GM19099 (cell line): Measurements from ENCODE around the gene BICDL2.

Source experiments
- POLR2A ChIP-seq: IDR thresholded peaks from 3 replicates; pipeline ENCODE4 v1.6.1; 2011; ENCODE audit warnings: low read depth; ENCODE audit not compliant: insufficient read length; ENCODE audit errors: extremely low read depth

The BICDL2 gene

DNA sequence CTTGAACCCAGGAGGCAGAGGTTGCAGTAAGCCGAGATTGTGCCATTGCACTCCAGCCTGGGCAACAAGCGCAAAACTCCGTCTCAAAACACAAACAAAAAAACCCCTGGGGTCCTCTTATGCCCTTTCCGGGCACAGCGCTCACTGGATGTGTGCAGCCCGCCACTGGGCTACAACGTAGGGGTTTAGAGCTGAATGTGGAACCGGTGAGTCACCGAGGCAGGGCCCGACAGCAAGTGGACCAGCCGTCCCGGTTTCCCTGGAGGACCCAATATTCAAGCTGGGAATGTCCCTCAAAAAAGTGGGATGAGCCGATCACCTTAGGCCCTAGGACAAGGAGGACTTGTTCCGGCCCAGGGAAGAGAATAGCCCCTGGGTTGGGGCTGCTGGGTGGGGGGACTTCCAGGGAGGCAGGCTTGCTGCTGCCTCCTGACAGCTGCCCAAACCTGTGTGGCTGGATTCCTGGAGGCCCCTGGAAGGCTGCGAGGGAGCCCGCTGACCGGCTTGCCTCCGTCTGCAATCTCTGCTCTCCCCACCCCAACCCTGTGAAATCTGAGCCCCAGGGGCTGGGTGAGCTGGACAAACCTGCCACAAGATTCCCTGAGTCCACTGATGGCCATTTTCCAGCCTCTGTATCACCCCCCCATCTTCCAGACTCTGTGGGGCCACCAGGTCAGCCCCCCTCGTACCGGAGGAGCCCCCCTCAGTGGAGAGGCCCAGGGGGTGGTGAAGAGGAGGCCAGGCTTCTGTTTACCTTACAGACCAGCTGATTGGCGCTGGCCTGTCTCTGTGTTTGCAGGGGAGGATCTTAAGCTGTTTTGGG is 27.0 kb downstream of the BICDL2 start:
- TF ChIP-seq POLR2A = no peak

DNA sequence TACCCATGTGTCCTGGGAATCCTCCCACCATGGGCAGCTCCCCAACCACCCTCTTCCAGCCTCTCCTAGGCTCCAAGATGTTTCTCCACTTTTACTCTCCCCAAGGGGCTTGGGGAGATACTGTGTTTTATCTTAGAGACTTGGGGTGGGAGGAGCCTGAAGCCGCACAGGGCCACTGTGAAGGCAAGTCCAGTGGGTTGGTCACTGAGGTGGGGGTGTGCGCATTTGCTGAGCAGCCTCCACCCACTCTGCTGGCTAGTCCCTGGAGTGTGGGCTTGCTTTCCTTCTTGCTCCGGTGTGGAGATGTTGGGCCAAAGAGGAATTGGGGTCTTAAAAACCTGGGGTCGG is 28.1 kb downstream of the BICDL2 start:
- no peak for TF ChIP-seq POLR2A

DNA sequence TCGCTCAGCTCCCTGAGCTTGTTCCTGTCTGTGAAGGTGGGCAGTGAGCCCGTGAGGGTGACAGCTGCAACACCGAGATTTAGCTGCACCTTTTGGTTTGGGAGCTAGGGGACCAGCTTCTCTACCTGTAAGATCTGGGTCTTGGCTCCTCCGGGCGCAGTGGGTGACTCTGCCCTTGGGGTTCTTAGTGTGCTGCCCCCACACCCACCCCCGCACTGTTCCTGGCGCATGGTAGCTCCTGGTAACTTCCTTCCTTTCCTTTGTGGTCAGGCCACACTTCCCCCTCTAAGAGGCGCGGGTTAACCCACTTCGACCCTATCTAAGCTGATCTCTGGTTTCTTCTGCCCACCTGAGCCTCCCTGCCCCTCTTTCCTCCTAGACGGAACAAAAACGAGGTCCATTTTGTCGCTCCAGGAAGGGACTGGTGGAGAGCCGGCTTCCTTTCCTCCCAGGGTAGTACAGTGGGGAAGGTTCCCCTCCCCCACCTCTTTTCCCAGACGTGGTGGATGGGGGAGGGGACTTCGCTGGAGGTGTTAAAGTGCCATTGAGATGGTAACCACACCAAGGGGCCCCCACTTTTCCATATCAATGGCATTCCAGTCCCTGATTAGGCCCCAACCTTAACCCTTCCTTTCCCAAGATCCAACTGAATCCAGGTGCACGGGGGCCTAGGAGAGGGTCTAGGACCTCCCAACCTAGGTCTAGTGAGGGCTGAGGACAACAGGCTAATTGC is 28.6 kb downstream of the BICDL2 start:
- no peak for TF ChIP-seq POLR2A

DNA sequence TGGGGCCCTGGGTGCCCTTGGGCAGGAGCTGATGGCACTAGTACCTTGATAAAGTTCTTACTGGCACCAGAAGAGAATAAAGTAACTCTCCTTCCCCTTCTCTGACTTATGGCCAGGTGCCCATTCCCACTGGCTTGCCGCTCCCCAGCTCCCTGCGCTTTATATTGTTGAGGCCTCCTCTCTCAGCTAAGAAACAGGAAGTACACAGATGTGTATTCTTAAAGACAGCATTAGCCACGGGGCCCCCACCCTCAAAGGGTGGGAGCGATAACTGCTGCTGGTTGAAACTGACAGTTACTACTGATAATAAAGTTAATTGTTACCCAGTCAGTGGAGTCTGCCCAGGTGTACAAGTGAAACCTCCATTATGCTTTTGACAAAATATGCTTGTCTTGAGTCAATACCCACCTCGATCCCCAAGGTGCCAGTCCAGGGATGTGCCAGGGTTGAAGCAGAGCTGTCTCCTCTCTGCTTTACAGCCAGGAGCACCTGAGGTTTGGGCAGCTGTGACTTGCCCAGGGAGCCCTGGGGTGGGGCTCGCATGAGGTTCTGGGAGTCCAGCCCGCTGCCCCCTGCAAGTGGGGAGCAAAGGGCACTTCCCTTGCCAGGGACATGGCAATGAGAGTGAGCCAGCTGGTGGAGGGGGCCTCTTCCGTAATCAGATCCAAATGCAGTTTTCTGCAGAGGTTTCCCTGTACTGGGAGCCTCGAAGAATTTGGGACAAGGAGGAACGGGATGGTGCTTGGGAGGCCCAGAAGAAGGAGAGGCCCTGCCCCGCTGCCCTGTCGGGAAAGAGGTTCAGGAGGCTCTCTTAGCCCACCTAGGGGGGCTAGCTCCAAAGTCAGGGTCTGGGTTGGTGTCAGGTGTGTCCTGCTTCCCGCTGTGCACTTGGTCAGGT is 29.4 kb downstream of the BICDL2 start:
- TF ChIP-seq POLR2A = no peak

DNA sequence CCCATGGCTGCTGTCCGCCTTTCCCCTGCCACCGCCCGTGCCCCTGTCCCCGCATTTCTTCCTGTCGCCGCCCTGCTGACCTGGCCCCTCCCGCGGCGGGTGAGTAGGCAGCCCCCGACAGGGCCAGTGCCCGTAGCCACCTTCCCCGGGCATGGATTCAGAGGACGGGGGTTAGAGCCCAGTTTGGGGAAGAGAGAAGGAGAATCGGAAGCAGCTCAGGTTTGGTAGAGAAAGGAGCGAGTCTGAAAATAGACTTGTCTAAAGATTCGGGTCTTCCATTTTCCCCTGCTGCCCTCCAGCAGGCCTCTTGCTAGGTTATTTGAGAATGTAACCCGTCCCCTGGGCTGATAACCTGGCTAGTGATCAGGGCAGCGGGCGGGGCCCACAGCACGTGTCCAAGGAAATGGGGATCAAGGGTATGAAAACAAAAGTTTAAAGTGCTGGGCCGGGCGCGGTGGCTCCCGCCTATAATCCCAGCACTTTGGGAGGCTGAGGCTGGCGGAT is 31.9 kb downstream of the BICDL2 start:
- TF ChIP-seq POLR2A = no peak

DNA sequence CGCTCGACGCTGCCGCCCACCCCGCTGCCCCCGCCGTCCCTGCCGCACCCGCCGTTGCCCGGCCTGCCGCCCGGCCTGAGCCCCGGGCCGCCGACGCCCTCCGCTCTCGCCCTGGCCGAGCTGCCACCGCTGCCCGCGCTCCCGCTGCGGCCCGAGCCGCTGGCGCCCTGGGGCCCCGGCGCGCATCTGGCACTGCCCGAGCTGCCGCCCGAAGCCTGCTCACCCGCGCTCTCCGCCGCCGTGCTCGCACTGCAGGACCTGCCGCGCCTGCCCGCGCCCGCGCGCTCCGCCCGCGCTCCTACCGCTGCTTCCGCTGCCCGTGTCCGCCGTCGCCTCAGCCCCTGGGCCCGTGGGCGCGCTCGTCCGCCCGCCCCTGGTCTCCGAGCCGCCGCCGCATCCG is 32.4 kb downstream of the BICDL2 start:
- no peak for TF ChIP-seq POLR2A

DNA sequence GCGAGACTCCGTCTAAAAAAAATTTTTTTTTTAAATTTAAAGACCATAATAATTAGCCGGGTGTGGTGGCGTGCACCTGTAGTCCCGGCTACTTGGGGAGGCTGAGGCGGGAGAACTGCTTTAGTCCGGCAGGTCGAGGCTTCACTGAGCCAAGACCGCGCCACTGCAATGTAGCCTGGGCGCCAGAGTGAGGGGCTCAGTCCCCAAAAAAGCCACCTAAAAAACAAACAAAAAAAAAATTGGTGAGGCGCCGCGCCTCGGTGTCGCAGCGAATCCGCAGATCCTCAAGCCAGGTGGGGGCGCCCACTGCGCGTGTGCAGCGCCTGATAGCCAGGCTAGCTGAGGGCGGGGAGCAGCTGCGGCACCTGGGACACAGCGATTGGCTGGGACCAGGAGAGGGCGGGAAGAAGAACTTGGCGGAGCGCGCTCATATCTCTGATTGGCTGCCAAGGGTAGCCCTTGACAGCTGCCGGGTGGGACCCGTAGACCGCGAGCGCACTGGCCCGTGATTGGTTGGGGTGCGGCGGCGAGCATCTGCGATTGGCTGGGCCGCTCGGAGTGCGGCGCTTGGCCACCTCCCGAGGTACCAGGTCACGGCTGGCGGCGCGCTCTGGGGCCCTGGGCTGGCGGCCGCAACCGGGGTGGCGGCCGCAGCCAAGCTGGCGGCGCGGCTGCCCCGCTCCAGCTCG is 33.0 kb downstream of the BICDL2 start:
- no peak for TF ChIP-seq POLR2A

DNA sequence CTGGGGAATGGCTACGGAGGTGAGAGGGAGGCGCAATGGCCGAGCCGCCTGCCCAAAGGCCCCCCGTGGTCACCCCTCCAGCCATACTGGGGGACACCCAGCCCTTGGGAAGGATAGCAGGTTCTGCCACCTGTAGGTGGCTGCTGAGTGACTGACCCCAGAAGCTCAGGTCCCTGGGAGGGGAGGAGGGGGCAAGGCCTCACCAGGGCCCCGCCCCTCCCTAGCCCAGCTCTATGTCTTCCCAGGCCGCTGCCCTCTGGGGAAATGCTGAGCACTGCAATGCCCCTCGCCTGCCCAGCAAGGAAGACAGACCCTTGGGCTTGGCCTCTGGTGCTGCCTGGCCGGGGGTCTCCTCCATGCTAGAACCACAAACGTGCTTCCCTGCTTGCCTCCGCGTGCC is 35.4 kb downstream of the BICDL2 start:
- TF ChIP-seq POLR2A = no peak

DNA sequence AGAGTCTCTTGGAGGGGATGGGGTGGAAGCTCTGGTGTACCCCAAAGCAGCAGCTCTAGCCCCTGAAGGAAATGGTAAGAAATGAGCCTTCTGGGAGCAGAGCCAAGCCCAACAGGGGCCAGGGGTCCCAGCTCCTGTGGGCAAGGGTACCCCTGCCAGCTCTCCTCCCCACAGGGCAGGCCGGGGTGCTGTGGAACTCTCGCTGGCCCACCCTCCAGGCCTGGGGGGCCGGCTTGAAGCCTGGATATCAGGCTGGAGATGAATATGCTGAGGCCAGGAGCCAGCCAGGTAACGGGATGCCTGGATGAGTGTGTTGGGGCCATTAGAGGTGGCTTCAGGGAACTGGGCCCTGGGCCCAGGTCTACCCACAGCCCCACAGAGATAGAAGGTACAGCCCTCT is 36.2 kb downstream of the BICDL2 start:
- TF ChIP-seq POLR2A = no peak

DNA sequence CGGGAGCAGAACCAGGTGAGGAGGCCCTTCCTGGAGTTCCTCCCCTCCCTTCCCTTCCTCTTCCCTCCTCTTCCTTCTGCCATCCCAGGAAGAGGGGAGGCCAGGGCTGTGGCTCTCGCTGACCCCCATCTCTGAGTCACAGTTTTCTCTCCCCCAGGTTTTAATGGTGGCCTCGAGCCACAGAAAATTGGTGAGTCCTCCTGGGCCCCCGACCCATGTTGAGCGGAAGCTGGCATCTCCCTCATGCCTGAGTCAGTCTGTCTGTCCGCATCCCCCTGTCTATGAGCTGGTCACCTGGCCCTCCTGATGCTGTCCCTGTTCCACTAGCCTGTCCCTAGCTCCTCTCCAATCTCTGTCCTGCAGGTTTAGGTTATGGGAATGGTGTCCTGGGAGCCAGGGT is 36.8 kb downstream of the BICDL2 start:
- TF ChIP-seq POLR2A = no peak

DNA sequence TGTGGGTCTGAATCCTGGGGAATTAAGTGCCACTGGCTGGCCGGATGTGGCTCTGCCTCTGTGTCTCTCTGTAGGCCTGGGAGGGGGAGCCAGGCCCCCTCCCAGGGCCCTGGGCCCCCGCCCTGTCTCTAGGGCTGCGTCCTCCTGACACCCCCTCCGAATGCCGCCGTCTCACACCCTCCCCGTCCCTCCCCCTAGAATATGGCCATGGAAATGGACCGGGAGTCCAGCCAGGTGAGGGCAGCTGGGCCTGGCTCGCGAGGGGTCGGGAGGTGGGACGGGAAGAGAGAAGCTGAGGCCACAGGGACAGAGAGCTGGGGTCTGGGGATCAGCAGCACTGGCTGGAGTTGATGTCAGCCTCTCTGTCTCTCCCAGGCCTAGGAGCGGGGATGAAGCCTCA is 40.4 kb downstream of the BICDL2 start:
- TF ChIP-seq POLR2A = no peak

DNA sequence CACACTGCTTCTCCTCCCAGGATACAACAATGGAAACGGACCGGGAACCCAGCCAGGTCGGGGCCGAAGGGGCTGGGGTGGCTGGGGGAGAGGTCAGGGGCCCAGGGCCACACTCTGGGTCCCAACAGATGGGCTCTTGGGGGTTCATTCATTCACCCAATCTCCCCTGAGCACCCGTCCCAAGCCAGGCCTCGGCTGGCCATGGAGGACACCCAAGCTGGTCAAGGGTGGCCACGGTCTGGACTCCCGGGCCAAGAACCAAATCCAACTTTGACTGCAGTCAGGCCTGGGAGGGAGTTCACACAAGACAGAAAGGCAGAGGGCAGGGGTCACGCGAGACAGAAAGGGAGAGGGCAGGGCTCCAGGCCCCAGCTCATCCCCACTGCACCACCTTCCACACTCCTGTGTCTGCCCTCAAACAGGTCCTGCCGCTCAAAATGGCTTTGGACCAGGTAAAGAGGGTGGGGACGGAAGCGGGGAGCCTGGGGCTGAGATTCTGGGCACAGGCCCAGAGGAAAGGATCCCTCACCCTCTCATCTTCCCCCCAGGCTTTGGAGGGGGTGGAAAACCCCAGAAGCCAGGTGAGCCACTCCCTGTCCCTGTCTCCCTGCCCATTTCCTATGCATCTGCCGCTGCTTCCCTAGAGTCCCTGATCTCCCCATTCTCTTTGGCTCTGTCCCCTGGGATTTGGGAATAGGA is 44.2 kb downstream of the BICDL2 start:
- TF ChIP-seq POLR2A = no peak

DNA sequence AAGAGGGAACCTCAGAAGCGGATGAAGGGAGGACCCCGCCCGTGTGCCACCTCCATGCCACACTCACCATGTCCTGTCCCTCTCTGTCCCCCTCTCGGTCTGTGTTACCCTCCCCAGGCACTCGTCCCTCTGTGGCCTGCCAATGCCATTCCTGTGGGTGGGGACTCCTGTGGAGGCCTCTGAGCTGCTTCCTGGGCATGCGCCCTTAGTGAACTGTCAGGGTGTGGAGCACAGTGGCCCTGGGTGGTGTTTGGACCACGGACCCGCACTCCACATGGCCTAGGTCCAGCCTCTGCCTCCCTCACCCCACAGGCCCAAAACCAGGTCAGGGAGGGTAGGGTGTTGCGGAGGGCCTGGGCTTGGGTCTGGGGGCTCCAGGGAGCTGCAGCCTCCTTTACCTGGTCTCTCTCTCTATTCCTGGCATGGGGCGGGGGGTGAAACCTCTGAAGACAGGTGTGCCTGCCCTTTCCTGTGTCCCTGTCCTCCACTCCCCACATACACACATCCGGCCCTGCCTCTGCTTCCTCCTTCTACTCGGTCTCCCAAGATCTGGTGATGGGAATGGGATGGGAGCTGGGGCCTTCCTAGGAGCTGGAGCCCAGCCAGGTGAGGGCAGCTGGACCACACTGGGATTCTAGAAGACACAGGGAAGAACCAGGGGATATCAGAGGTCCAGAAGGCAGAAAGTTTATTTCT is 45.0 kb downstream of the BICDL2 start:
- TF ChIP-seq POLR2A = no peak
